ENCODE data around the gene PCDHGA12.

DNA sequence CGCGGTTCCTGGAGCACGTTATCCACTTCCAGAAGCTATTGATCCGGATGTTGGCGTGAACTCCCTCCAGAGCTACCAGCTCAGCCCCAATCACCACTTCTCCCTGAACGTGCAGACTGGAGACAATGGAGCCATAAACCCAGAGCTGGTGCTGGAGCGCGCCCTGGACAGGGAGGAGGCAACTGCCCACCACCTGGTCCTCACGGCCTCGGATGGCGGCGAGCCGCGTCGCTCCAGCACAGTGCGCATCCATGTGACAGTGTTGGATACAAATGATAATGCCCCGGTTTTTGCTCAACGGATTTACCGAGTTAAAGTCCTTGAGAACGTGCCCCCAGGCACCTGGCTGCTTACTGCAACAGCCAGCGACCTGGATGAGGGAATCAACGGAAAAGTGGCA, 26.9 kb upstream of the PCDHGA12 start:
- TF ChIP-seq EP300 (IDR thresholded peaks at IDR 0.05; ENCODE audit: borderline replicate concordance in 1 of 2, control insufficient read depth in 1 of 2, low read depth in 2 of 2, low read length in 2 of 2) (no peak), YY1 (IDR thresholded peaks at IDR 0.05; ENCODE audit: low read depth, low read length) (no peak)

Data from GM12878 (cell line).